NCI-H1048 (cell line): ENCODE data around the gene CEP72.
"Not testable (repeated sequence)": the region's sequence is repeated elsewhere in the genome, so short reads cannot be mapped to it uniquely, and the experiment has no call there.

Source experiments
- DNase-seq: peaks from one replicate; lab custom pipeline; 2025; lab: John Stamatoyannopoulos, UW

Gene CEP72

GRCh38 chr5:617896-618295 lies 5.8 kb downstream of the CEP72 start:
- DNase-seq: no peak

- no peak for DNase-seq
These were observed 6.3 kb downstream of the CEP72 start for GRCh38 chr5:618450-618849.

GRCh38 chr5:619444-619843 lies 7.3 kb downstream of the CEP72 start:
- no peak for DNase-seq

DNA sequence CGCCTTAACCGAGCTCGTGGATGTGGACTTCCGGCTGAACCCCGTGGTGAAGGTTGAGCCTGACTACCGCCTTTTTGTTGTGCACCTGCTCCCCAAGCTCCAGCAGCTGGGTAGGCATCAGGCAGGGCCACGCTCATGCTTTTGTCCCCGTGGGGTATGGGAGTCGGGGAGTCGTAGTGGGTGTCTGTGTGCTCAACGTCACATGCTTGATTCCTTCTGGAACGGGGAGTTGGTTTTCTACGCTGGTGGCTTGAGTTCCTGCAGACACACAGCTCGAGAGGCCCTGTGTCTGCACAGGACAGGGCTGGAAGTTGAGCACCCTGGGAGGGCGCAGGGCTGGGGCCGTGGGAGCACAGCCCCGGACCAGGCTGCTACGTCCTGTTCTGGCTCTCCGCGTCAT lies 8.0 kb downstream of the CEP72 start:
- no peak for DNase-seq

GRCh38 chr5:620586-621180 lies 8.5 kb downstream of the CEP72 start:
- no peak for DNase-seq

DNA sequence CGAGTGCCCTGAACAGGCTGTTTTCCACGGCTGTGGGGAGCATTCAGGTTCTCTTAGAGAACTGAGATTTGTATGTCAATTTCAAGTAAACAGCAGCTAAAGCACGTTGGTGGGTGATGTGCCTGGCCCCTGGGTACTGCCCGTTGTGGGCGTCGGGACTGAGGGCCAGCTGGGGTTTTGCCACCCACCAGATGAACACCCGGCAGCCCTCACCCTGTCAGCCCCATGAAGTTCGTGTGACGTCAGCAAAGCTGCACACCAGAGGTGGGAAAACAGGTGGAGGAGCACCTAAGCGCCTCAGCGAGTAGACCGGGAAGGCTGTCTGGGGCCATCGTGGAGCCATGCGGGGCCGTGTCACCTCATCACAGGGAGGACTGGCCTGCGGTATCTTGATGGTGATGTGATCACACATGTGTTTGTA lies 9.2 kb downstream of the CEP72 start:
- DNase-seq: no peak

- DNase-seq: no peak
These were observed 10.2 kb downstream of the CEP72 start for GRCh38 chr5:622359-622758.

GRCh38 chr5:622946-623522 lies 10.9 kb downstream of the CEP72 start:
- DNase-seq: no peak

GRCh38 chr5:623531-623930 lies 11.4 kb downstream of the CEP72 start:
- no peak for DNase-seq

- DNase-seq: no peak
These were observed 12.2 kb downstream of the CEP72 start for GRCh38 chr5:624118-624950.

GRCh38 chr5:624951-625230 lies 12.8 kb downstream of the CEP72 start:
- DNase-seq: no peak

DNA sequence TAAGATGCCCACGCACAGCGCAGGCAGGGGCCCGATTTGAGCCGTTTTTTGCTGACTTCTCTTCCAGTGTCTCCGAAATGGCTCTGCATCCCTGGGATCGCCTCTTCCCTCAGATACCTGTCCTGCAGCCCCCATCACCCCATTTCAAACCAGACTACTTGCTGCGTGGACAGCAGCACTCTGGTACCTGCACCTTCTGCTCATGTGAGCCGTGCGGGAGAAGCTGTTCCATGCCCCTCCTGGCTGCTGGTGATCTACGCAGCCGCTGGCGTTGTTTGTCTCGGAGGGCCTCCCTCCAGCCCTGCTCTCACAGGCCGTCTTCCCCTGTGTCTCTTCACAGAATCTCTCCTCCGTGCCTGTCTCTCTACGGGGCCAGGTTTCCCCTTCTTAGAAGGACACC lies 13.4 kb downstream of the CEP72 start:
- DNase-seq: no peak

GRCh38 chr5:626850-627249 lies 14.7 kb downstream of the CEP72 start:
- DNase-seq: no peak

DNA sequence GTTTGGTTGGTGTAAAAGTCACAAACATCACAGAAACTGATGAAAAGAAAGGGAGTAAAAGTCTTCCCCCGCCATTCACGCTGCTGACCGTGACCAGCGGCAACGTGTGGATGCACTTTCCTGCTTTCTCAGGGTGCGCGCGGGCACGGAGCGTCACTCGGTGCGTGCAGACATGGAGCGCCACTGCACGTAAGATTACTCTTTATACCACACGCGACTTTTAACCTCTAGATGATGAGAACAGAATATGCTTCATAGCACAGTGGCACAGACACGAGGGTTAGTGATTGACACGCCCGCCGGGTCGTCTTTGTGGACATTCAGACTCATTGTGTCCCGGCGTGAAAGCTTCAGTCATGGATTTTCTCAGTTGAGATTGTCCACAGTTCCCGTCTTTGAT lies 15.7 kb downstream of the CEP72 start:
- DNase-seq: no peak

GRCh38 chr5:628351-629205 lies 16.4 kb downstream of the CEP72 start:
- not testable (repeated sequence) for DNase-seq

GRCh38 chr5:633501-633955 lies 21.4 kb downstream of the CEP72 start:
- DNase-seq: no peak

DNA sequence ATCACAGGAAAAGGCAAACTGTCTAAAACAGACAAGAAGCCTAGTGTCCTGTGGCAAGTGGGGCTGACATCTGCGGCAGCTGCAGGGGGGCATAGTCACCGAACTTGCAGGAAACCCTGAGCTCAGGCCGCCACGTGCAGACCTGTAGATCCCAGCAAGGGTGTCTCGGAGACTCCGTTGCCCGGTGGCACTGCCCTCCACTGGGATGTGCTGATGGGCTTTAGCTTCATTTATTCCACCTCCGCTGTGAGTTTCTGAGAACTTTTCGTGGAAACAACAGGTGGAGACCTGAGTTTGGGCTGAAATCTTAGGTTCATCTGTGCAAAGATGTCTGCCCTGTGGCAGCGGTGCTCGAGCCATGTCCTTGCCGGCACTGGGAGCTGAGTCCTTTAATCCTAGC lies 22.1 kb downstream of the CEP72 start:
- no peak for DNase-seq

GRCh38 chr5:635306-636055 lies 23.3 kb downstream of the CEP72 start:
- no peak for DNase-seq

DNA sequence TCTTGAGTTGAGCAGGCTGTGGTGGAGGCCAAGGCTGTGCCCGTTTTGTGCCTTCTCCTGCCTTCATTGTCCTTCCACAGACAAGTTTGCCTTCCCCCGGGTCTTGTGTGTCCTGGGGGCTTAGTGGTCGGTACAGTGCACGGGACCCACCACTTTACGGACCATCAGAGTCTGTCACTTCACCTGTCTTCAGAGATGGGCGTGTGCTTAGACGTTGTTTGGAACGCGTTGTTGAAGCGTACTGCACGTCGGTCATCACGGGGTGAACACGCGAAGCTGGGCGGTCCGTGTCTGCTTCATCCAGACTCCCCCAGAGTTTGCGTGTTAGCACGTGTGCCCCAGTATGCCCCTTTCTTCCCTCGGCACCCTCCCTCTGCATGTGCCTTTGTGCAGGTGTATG lies 24.8 kb downstream of the CEP72 start:
- DNase-seq: no peak

GRCh38 chr5:637581-638450 lies 25.7 kb downstream of the CEP72 start:
- no peak for DNase-seq
